H1 (cell line): Measurements from ENCODE around the gene KCND3. TPM values are rescaled to one million over a fixed set of nuclear protein-coding genes. Genes with fewer than 3 reads are reported as not detected.

Experiments
- CTCF ChIA-PET: fragments of 300-600 bp; sonication (Branson Sonifier 250); formaldehyde crosslinking; loops from one replicate; lab custom pipeline; 2021; ENCODE audit not compliant: partially characterized antibody; lab: Charles Lee
- POLR2A ChIA-PET: fragments of 300-600 bp; sonication (Branson Sonifier 250); formaldehyde crosslinking; loops from one replicate; lab custom pipeline; 2021; ENCODE audit warnings: inconsistent platforms; ENCODE audit not compliant: partially characterized antibody; lab: Charles Lee
- DNase-seq, 2 experiments: peaks; one replicate each; pipeline versions ENCODE4 v3.0.0 to v3.0.0-alpha.2; 2010 to 2022; ENCODE audit warnings: low spot score in 2 of 2, low read depth in 1 of 2, mixed read lengths in 1 of 2
- FAIRE-seq: peaks from 2 replicates; lab custom pipeline; 2011; peaks lifted over from hg19 to GRCh38; lab: Jason Lieb, UNC
- H2AFZ ChIP-seq: 2 replicates; pipeline ENCODE4 v1.8.1; 2012; ENCODE audit warnings: low read length, inconsistent platforms
- H2AK5ac ChIP-seq: 2 replicates; pipeline ENCODE4 v1.6.1; 2013; ENCODE audit warnings: low read depth, low read length
- H2BK120ac ChIP-seq: replicated peaks from 2 replicates; pipeline ENCODE3; 2013; ENCODE audit warnings: low read depth, low read length, inconsistent platforms
- H2BK12ac ChIP-seq: 2 replicates; pipeline ENCODE4 v1.6.1; 2013; ENCODE audit warnings: low read depth, low read length
- H2BK15ac ChIP-seq: 2 replicates; pipeline ENCODE4 v1.6.1; 2013; ENCODE audit warnings: low read length
- H2BK20ac ChIP-seq: 2 replicates; pipeline ENCODE4 v1.6.1; 2013; ENCODE audit warnings: low read length
- H2BK5ac ChIP-seq: 2 replicates; pipeline ENCODE4 v1.6.1; 2013; ENCODE audit warnings: low read depth, low read length
- H3K14ac ChIP-seq: 2 replicates; pipeline ENCODE4 v1.6.1; 2013; ENCODE audit warnings: inconsistent platforms; ENCODE audit not compliant: insufficient read length
- H3K18ac ChIP-seq: 2 replicates; pipeline ENCODE4 v1.6.1; 2013; ENCODE audit warnings: low read length; ENCODE audit errors: extremely low read depth
- H3K23ac ChIP-seq: 2 replicates; pipeline ENCODE4 v1.6.1; 2013; ENCODE audit warnings: inconsistent platforms; ENCODE audit not compliant: insufficient read length
- H3K23me2 ChIP-seq: 2 replicates; pipeline ENCODE4 v1.6.1; 2013; ENCODE audit warnings: low read depth, low read length
- H3K27ac ChIP-seq: 2 replicates; pipeline ENCODE4 v1.6.1; 2011; ENCODE audit warnings: low read depth, low read length, inconsistent platforms
- H3K27me3 ChIP-seq, 4 experiments: replicated peaks in 1 of 4; 1 replicate in 1 of 4; 2 replicates in 3 of 4; pipeline versions ENCODE4 v1.6.1 to v1.8.1; 2011 to 2013; ENCODE audit warnings: low read length in 3 of 4, mild to moderate bottlenecking in 3 of 4, inconsistent platforms in 2 of 4, mixed read lengths in 2 of 4, moderate library complexity in 1 of 4; ENCODE audit not compliant: control insufficient read depth in 3 of 4, insufficient read depth in 3 of 4; ENCODE audit errors: extremely low read depth in 1 of 4
- H3K36me3 ChIP-seq, 4 experiments: 2 replicates each; pipeline versions ENCODE4 v1.6.1 to v1.8.1; 2011 to 2013; ENCODE audit warnings: mild to moderate bottlenecking in 4 of 4, low read length in 3 of 4, moderate library complexity in 2 of 4, control low read depth in 1 of 4, inconsistent platforms in 1 of 4; ENCODE audit not compliant: insufficient read depth in 4 of 4, control insufficient read depth in 2 of 4
- H3K4ac ChIP-seq: replicated peaks from 2 replicates; pipeline ENCODE3; 2013; ENCODE audit warnings: low read length, low read depth, mixed read lengths, inconsistent platforms; ENCODE audit not compliant: insufficient read length
- H3K4me1 ChIP-seq, 4 experiments: replicated peaks in 1 of 4; 1 replicate in 1 of 4; 2 replicates in 3 of 4; pipeline versions ENCODE4 v1.6.1 to v1.8.1; 2011 to 2013; ENCODE audit warnings: low read length in 3 of 4, inconsistent platforms in 2 of 4, mixed read lengths in 1 of 4; ENCODE audit not compliant: insufficient read depth in 4 of 4, control insufficient read depth in 3 of 4
- H3K4me2 ChIP-seq, 2 experiments: 2 replicates each; pipeline versions ENCODE4 v1.6.1 to v1.8.1; 2011 to 2013; ENCODE audit warnings: low read depth in 2 of 2, low read length in 2 of 2, control low read depth in 1 of 2, inconsistent platforms in 1 of 2, mild to moderate bottlenecking in 1 of 2; ENCODE audit not compliant: insufficient read depth in 1 of 2
- H3K4me3 ChIP-seq, 4 experiments: fragments of 200-600, 300-600 bp in 1 of 4; sonication (generic), shearing (Covaris generic), sonication (Bioruptor Twin) in 1 of 4; 2 replicates each; pipeline versions ENCODE4 v1.5.1 to v1.8.1; 2011 to 2016; ENCODE audit warnings: low read length in 4 of 4, low read depth in 3 of 4, control low read depth in 2 of 4, inconsistent platforms in 2 of 4, mild to moderate bottlenecking in 2 of 4, mixed read lengths in 1 of 4, moderate library complexity in 1 of 4; ENCODE audit not compliant: insufficient read depth in 2 of 4; ENCODE audit errors: extremely low read depth in 1 of 4
- H3K56ac ChIP-seq: replicated peaks from 2 replicates; pipeline ENCODE3; 2013; ENCODE audit warnings: low read depth, mild to moderate bottlenecking, mixed read lengths, low read length, inconsistent platforms; ENCODE audit not compliant: insufficient read length
- H3K79me1 ChIP-seq: 2 replicates; pipeline ENCODE4 v1.6.1; 2013; ENCODE audit warnings: low read depth, low read length, control low read depth
- H3K79me2 ChIP-seq, 2 experiments: 2 replicates each; pipeline versions ENCODE4 v1.6.1 to v1.8.1; 2012 to 2013; ENCODE audit warnings: low read length in 2 of 2, mild to moderate bottlenecking in 2 of 2, inconsistent platforms in 1 of 2; ENCODE audit not compliant: insufficient read depth in 2 of 2, control insufficient read depth in 1 of 2
- H3K9ac ChIP-seq, 4 experiments: replicated peaks in 1 of 4; 1 replicate in 1 of 4; 2 replicates in 3 of 4; pipeline versions ENCODE4 v1.6.1 to v1.8.1; 2011 to 2013; ENCODE audit warnings: low read depth in 3 of 4, low read length in 3 of 4, control low read depth in 2 of 4, mild to moderate bottlenecking in 2 of 4, moderate library complexity in 2 of 4, inconsistent platforms in 1 of 4; ENCODE audit errors: extremely low read depth in 1 of 4
- H3K9me3 ChIP-seq, 2 experiments: 2 replicates each; pipeline versions ENCODE4 v1.6.1 to v1.8.1; 2012 to 2013; ENCODE audit warnings: mild to moderate bottlenecking in 2 of 2, moderate library complexity in 2 of 2, control low read depth in 1 of 2, inconsistent platforms in 1 of 2, low read depth in 1 of 2, low read length in 1 of 2, mixed read lengths in 1 of 2; ENCODE audit not compliant: insufficient read depth in 2 of 2
- H4K20me1 ChIP-seq, 2 experiments: replicated peaks in 1 of 2; 2 replicates each; pipeline versions ENCODE3 to v1.8.1; 2011 to 2013; ENCODE audit warnings: inconsistent platforms in 2 of 2, low read length in 2 of 2, mild to moderate bottlenecking in 1 of 2; ENCODE audit not compliant: insufficient read depth in 2 of 2, control insufficient read depth in 1 of 2
- H4K5ac ChIP-seq: 2 replicates; pipeline ENCODE4 v1.6.1; 2013; ENCODE audit warnings: low read length, low read depth, mixed read lengths, inconsistent platforms; ENCODE audit not compliant: insufficient read length
- H4K8ac ChIP-seq: 2 replicates; pipeline ENCODE4 v1.8.0; 2013; ENCODE audit warnings: mild to moderate bottlenecking, moderate library complexity, low read length, inconsistent platforms; ENCODE audit not compliant: insufficient read depth; ENCODE audit errors: extremely low read depth
- H4K91ac ChIP-seq: replicated peaks from 2 replicates; pipeline ENCODE3; 2013; ENCODE audit warnings: low read length, mixed read lengths, inconsistent platforms; ENCODE audit not compliant: insufficient read length
- CBX8 ChIP-seq: fragments of 300-800, 300-1000 bp; sonication (generic); IDR thresholded peaks from 2 replicates; pipeline ENCODE4 v1.7.1; 2016; ENCODE audit warnings: low read depth, low read length, borderline replicate concordance
- CEBPB ChIP-seq: IDR thresholded peaks from 2 replicates; pipeline ENCODE4 v1.6.1; 2012; ENCODE audit warnings: low read depth, low read length
- CHD2 ChIP-seq: IDR thresholded peaks from 2 replicates; pipeline ENCODE4 v1.6.1; 2012; ENCODE audit warnings: low read length, improper control_type of control experiment
- EP300 ChIP-seq, 2 experiments: IDR thresholded peaks; 1 replicate in 1 of 2; 2 replicates in 1 of 2; pipeline ENCODE4 v1.6.1; 2011 to 2012; ENCODE audit warnings: low read depth in 2 of 2, low read length in 2 of 2, mild to moderate bottlenecking in 2 of 2, borderline replicate concordance in 1 of 2, inconsistent platforms in 1 of 2, moderate library complexity in 1 of 2
- KDM4A ChIP-seq: IDR thresholded peaks from one replicate; pipeline ENCODE4 v1.7.1; 2012; ENCODE audit warnings: low read depth, mild to moderate bottlenecking, moderate library complexity, low read length, inconsistent platforms; ENCODE audit not compliant: severe bottlenecking
- MAFK ChIP-seq: IDR thresholded peaks from 2 replicates; pipeline ENCODE4 v1.6.1; 2012; ENCODE audit warnings: low read depth, mild to moderate bottlenecking, improper control_type of control experiment, low read length
- NANOG ChIP-seq: IDR thresholded peaks from 2 replicates; pipeline ENCODE4 v1.6.1; 2011; ENCODE audit warnings: low read length, low read depth, mild to moderate bottlenecking, inconsistent platforms; ENCODE audit not compliant: insufficient read depth, poor library complexity, severe bottlenecking
- POLR2AphosphoS5 ChIP-seq: IDR thresholded peaks from 2 replicates; pipeline ENCODE4 v1.6.1; 2011; ENCODE audit warnings: low read depth, low read length
- SAP30 ChIP-seq: fragments of 300-600 bp; sonication (generic); IDR thresholded peaks from 2 replicates; pipeline ENCODE4 v1.7.1; 2012; ENCODE audit warnings: low read length, moderate library complexity, mild to moderate bottlenecking, inconsistent platforms; ENCODE audit not compliant: insufficient read depth, insufficient replicate concordance
- SIX5 ChIP-seq: IDR thresholded peaks from 2 replicates; pipeline ENCODE4 v1.6.1; 2011; ENCODE audit warnings: mild to moderate bottlenecking, low read depth, low read length
- SP4 ChIP-seq: IDR thresholded peaks from 2 replicates; pipeline ENCODE4 v1.6.1; 2012; ENCODE audit warnings: low read length, inconsistent platforms
- SRF ChIP-seq: IDR thresholded peaks from 2 replicates; pipeline ENCODE4 v1.6.1; 2011; ENCODE audit warnings: mild to moderate bottlenecking, low read depth, low read length, moderate library complexity
- YY1 ChIP-seq: IDR thresholded peaks from 2 replicates; pipeline ENCODE4 v1.6.1; 2011; ENCODE audit warnings: low read depth, mild to moderate bottlenecking, low read length
- WGBS, 2 experiments: shearing (Covaris generic) in 1 of 2; methylation state at CpG; one replicate each; pipeline versions ENCODE4 v1.1.6 to v1.1.7; 2013 to 2015; ENCODE audit warnings: low lambda C conversion rate in 2 of 2, mixed read lengths in 2 of 2, inconsistent platforms in 1 of 2, low coverage in 1 of 2, missing lambda C conversion rate in 1 of 2; ENCODE audit not compliant: insufficient replicate concordance in 2 of 2, insufficient coverage in 1 of 2, insufficient read length in 1 of 2; ENCODE audit errors: extremely low coverage in 1 of 2, missing lambda C conversion rate in 1 of 2; 5-methylcytosine and 5-hydroxymethylcytosine counted together
- polyA plus RNA-seq, 7 experiments: library from polyadenylated mRNA; depleted of rRNA in 3 of 7; stranded (reverse) in 5 of 7; unstranded in 2 of 7; fragments of >200 nt in 5 of 7; fragments of 200-250 nt in 2 of 7; gene quantifications; 1 replicate in 5 of 7; 2 replicates in 1 of 7; 4 replicates in 1 of 7; pipeline versions ENCODE4 v1.2.1 to v1.2.3, GENCODE V29; 2011 to 2013; ENCODE audit warnings: missing spikeins in 2 of 7, mixed read lengths in 2 of 7
- total RNA-seq: library from RNA; stranded (reverse); fragmentation: NEBNext Ultra II Directional; extraction: Animal tissue kit (Norgen Biotek cat#: 25700); gene quantifications from 2 replicates; pipeline ENCODE4 v1.2.1, GENCODE V29; 2021
- TF ChIP-seq, protein P1 (sequence below): IDR thresholded peaks from 2 replicates; pipeline ENCODE4 v1.6.1; 2011; ENCODE audit warnings: low read length, improper control_type of control experiment

KCND3 gene
- total and polyA plus RNA-seq, 2 of the 8 experiments (the other 6 are each of a cell fraction or from before 2014, with no cell fraction given): 0.14 to 0.48 TPM

DNA sequence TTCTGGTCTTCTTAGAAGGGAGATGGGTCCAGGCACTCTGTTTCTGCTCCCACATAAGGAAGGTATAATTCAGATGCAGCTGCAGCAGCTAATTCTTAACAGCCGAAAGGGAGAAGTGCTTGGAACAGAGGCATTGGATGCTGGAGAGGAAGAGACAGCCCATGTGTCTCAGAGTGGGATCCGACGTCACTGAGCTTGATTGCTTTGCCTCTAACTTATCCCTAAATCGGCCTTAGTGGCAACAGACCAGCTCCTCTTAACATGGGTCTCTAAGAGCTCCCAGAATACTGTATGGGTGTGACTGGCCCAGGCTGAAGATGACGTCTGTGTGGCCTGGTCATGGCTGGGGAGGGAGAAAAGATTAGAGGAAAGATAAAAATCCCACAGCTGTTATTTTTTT lies 40.7 kb upstream of the KCND3 start:
- CTCF ChIA-PET: interaction anchor here (1.0 to 1.6 kb wide), 2 partner anchors 22 to 38 kb away, joined by 3 read pairs; no protein-coding TSS in a partner anchor
- Histone ChIP-seq H4K91ac (no peak overlapping the region), H3K18ac (no peak overlapping the region), H2AFZ (no peak overlapping the region), H2BK5ac (no peak overlapping the region), H2BK12ac (no peak overlapping the region), H4K5ac (no peak overlapping the region), H3K27me3 (no peaks in the 10 kb centered on the region), H3K4me3 (no peak overlapping the region), H3K79me1 (no peaks in the 10 kb centered on the region), H2BK120ac (no peak overlapping the region), H3K9ac (no peak overlapping the region), H3K23me2 (no peaks in the 10 kb centered on the region; the same call in 1 of the 2 replicates), H3K79me2 (no peaks in the 10 kb centered on the region), H4K8ac (no peak overlapping the region), H2AK5ac (peak overlapping the region; percentile 16; the same call in 1 of the 2 replicates), H2BK20ac (no peak overlapping the region), H3K56ac (no peak overlapping the region), H3K14ac (no peak overlapping the region), H4K20me1 (no peaks in the 10 kb centered on the region), H3K4me1 (no peaks in the 10 kb centered on the region), H3K4ac (no peak overlapping the region), H3K9me3 (no peaks in the 10 kb centered on the region), H3K36me3 (no peaks in the 10 kb centered on the region), H3K4me2 (no peak overlapping the region), H3K23ac (no peak overlapping the region), H3K27ac (no peak overlapping the region), H2BK15ac (no peak overlapping the region)
- FAIRE-seq (no peak), DNase-seq (no peak)
- WGBS, 2 experiments: 91% methylated on average over 5 of the region's 5 CpGs; no CpG with 5 or more reads in 1 of the 2 experiments
- POLR2A ChIA-PET: no interaction called here
- no peak for TF ChIP-seq CBX8
- TF ChIP-seq YY1: no peak
- TF ChIP-seq SIX5: no peak
- no peak for TF ChIP-seq SP4
- TF ChIP-seq KDM4A: no peak
- TF ChIP-seq, protein P1, sequence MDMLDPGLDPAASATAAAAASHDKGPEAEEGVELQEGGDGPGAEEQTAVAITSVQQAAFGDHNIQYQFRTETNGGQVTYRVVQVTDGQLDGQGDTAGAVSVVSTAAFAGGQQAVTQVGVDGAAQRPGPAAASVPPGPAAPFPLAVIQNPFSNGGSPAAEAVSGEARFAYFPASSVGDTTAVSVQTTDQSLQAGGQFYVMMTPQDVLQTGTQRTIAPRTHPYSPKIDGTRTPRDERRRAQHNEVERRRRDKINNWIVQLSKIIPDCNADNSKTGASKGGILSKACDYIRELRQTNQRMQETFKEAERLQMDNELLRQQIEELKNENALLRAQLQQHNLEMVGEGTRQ: no peak
- no peak for TF ChIP-seq EP300 (IDR thresholded peaks at IDR 0.05; ENCODE audit: borderline replicate concordance in 1 of 2, low read depth in 2 of 2, low read length in 2 of 2)
- TF ChIP-seq NANOG: no peak
- no peak for TF ChIP-seq POLR2AphosphoS5
- no peak for TF ChIP-seq MAFK
- no peak for TF ChIP-seq CHD2
- no peak for TF ChIP-seq CEBPB
- TF ChIP-seq SRF: no peak
- no peak for TF ChIP-seq SAP30
